ENCODE results near the gene CD48.
"Not testable (repeated sequence)": the region's sequence is repeated elsewhere in the genome, so short reads cannot be mapped to it uniquely, and the experiment has no call there.

Gene CD48

DNA sequence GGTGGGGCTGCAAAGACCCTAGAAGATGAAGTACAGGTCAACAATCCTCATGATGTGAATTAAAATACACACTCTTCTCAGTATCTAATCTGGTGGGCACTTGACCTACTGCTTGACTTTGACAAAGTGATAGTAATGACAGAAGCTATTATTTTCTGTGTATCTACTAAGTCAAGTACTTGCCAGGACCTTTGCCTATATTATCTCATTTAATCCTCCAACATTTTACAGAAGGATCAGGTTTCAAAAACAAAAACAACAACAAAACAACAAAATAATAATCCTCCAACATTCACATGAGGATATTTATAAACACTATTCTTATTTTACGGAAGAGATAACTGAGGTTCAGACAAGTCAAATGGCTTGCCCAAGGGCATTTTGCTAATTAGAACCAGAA is 4.4 kb upstream of the CD48 start:
- H3K27ac ChIP-seq = no peak overlapping the region
- H3K36me3 ChIP-seq = no peaks in the 10 kb centered on the region
- no peak overlapping the region for H3K9ac ChIP-seq
- H3K27me3 ChIP-seq = no peaks in the 10 kb centered on the region
- no peak overlapping the region for H3K4me2 ChIP-seq
- H3K4me1 ChIP-seq = peaks cover 36% of the 10 kb centered on the region
- H4K20me1 ChIP-seq = no peaks in the 10 kb centered on the region
- TF ChIP-seq Cebpa-rat (IDR thresholded peaks at IDR 0.05) = no peak
- H3K9me3 ChIP-seq = no peaks in the 10 kb centered on the region
- no peak overlapping the region for H3K4me3 ChIP-seq

DNA sequence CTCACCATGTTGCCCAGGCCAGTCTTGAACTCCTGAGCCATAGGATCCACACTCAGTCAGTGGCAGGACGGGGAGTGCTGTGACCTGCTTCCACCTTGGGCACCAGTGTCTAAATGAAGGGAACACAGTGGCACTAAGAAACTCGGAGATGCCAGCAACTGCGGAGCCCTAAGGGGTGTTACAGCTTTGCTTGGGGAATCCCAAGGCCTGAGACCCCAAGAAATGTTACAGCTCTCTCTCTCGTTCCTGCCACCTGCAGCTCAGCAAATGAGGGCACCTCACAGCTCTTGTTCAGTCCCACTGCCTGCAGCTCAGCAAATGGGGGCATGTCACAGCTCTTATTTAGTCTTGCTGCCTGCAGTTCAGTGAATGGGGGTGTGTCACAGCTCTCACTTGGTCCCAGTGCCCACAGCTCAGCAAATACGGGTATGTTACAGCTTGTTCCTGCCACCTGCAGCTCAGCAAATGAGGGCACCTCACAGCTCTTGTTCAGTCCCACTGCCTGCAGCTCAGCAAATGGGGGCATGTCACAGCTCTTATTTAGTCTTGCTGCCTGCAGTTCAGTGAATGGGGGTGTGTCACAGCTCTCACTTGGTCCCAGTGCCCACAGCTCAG is 2.5 kb upstream of the CD48 start:
- Histone ChIP-seq H3K4me2 (0 out of 2 replicates have a peak overlapping the region, but pooled peaks have one; percentile 15), H3K4me1 (peaks cover 49% of the 10 kb centered on the region)
- H3K27ac ChIP-seq, H3K9me3 ChIP-seq, H3K9ac ChIP-seq, H3K36me3 ChIP-seq, H3K27me3 ChIP-seq, H3K4me3 ChIP-seq, H4K20me1 ChIP-seq: not testable (repeated sequence)

DNA sequence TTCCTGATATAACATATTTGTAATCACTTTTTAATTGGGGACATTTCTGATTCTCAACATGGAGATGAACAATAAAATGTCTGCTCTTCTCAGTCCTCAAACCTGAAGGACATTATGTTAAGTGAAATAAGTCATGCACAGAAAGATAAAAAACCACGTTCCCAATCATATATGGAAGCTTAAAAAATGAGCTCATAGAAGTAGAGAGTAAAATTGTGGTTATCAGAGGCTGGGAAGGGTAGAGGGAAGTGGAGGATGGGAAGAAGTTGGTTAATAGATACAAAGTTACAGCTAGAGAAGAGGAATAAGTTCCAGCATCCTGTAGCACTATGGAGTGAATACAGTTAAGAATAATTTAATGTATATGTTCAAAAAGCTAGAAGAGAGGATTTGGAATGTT is 1.5 kb upstream of the CD48 start:
- peak overlapping the region; percentile 88 for H3K4me2 ChIP-seq
- H3K27me3 ChIP-seq = no peaks in the 10 kb centered on the region
- H4K20me1 ChIP-seq = no peaks in the 10 kb centered on the region
- no peaks in the 10 kb centered on the region for H3K36me3 ChIP-seq
- H3K9ac ChIP-seq = no peak overlapping the region
- H3K4me3 ChIP-seq = no peak overlapping the region
- no peak overlapping the region for H3K27ac ChIP-seq
- no peak for TF ChIP-seq Cebpa-rat (IDR thresholded peaks at IDR 0.05)
- H3K9me3 ChIP-seq = no peaks in the 10 kb centered on the region
- peaks cover 59% of the 10 kb centered on the region for H3K4me1 ChIP-seq

DNA sequence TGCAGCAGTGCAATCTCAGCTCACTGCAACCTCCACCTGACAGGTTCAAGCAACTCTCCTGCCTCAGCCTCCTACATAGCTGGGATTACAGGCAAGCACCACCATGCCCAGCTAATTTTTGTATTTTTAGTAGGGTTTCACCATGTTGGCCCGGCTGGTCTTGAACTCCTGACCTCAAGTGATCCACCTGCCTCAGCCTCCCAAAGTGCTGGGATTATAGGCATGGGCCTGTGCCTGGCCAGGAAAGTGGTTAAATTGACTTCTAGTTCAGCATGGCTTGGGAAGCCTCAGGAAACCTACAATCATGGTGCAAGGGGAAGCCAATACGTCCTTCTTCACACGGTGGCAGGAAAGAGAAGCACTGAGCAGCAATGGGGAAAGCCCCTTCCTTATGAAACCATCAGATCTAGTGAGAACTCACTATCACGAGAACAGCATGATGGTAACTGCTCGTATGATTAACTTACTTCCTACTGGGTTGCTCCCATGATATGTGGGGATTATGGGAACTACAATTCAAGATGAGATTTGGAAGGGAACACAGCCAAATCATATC is 981 bp upstream of the CD48 start:
- not testable (repeated sequence) for H3K9me3 ChIP-seq, H4K20me1 ChIP-seq, H3K4me3 ChIP-seq, H3K36me3 ChIP-seq, H3K27me3 ChIP-seq
- H3K27ac ChIP-seq = peak overlapping the region; percentile 88
- H3K9ac ChIP-seq = peak overlapping the region; percentile 85; the same call in 1 of the 2 replicates
- peaks cover 65% of the 10 kb centered on the region for H3K4me1 ChIP-seq
- H3K4me2 ChIP-seq = peak overlapping the region; percentile 88

DNA sequence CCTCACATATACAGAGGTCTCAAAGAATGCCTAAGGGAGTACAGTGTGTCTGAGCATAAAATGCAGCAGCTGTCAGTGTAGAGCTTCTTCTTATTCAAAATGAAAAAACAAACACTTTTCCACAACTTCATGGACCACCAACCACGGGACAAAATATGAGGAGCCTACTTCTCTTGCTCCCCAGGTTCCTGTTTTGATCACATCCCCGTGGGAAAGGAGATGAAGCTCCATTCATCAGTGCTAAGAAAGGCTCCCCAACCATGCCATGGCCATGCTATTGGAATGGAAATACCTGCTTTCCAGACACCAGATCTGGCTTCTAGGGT is 383 bp downstream of the CD48 start:
- H3K4me3 ChIP-seq = peak overlapping the region; percentile 69
- H4K20me1 ChIP-seq = no peaks in the 10 kb centered on the region
- H3K27me3 ChIP-seq = no peaks in the 10 kb centered on the region
- peak overlapping the region; percentile 85 for H3K9ac ChIP-seq
- H3K27ac ChIP-seq = peak overlapping the region; percentile 88
- H3K4me1 ChIP-seq = peaks cover 78% of the 10 kb centered on the region
- no peak for TF ChIP-seq Cebpa-rat (IDR thresholded peaks at IDR 0.05)
- H3K4me2 ChIP-seq = peak overlapping the region; percentile 88
- no peaks in the 10 kb centered on the region for H3K36me3 ChIP-seq
- H3K9me3 ChIP-seq = no peaks in the 10 kb centered on the region

DNA sequence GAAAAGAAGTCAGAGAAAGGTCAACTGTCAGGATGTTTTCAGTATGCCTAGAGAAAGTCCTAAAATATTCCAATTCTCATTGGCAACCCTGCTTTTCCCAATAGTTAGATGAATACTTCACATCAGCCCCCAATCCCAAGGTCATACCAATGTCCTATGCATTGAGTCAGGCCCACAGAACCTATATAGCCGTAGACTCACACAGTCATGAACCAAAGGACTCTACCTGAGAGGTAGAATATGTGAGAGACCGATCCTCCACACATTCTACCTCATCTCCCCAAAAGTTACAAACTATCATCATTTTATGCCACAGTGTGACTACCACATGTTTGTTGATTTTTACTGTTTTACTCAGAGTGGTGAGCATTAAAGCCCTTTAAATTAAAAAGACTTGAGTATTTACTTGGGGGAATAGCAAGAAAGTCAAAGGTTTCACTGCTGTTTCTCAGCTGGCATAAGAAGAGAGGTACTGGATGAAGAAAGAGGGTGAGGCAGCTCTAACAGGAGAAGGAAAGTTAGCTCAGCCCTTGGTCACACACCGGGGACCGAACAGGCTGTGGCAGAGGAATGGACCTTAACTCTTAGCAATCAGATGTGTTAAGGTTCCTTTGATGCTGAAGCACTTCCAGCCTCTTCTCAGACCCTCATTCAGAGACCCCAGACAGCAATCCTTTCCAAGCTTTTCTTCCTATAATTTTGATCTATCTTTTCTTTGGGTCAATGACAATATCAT is 937 bp downstream of the CD48 start:
- no peaks in the 10 kb centered on the region for H3K9me3 ChIP-seq
- peaks cover 2% of the 10 kb centered on the region; the same call in 1 of the 2 replicates for H3K36me3 ChIP-seq
- no peaks in the 10 kb centered on the region for H4K20me1 ChIP-seq
- H3K4me1 ChIP-seq = peaks cover 84% of the 10 kb centered on the region
- peak overlapping the region; percentile 85 for H3K9ac ChIP-seq
- no peak for TF ChIP-seq Cebpa-rat (IDR thresholded peaks at IDR 0.05)
- H3K27me3 ChIP-seq = no peaks in the 10 kb centered on the region
- H3K27ac ChIP-seq = peak overlapping the region; percentile 88
- H3K4me2 ChIP-seq = peak overlapping the region; percentile 88
- H3K4me3 ChIP-seq = peak overlapping the region; percentile 69

DNA sequence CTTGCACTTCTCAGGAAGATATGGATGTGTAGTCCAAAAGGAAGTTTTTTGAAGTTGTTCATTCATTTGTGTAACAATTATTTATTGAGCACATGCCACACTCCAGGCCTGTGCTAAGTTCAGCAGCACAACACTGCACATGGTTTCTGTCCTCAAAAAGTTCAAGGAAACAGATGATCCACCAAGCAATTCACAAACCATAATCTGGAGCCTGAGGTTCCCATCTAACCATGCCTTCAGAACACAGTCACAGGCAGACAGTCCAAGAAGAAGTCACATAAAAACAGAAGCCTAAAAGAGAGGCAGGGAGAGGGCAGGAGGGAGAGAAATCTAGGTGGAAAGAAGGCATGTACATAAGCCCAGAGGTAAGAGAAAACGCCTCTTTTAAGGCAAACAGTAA is 1.9 kb downstream of the CD48 start:
- Histone ChIP-seq H3K4me2 (peak overlapping the region; percentile 88), H3K9ac (peak overlapping the region; percentile 85), H3K27ac (peak overlapping the region; percentile 88), H3K27me3 (no peaks in the 10 kb centered on the region), H3K4me1 (peaks cover 94% of the 10 kb centered on the region), H3K36me3 (peaks cover 12% of the 10 kb centered on the region; the same call in 1 of the 2 replicates), H3K9me3 (no peaks in the 10 kb centered on the region), H4K20me1 (no peaks in the 10 kb centered on the region), H3K4me3 (peak overlapping the region; percentile 69)
- no peak for TF ChIP-seq Cebpa-rat (IDR thresholded peaks at IDR 0.05)

DNA sequence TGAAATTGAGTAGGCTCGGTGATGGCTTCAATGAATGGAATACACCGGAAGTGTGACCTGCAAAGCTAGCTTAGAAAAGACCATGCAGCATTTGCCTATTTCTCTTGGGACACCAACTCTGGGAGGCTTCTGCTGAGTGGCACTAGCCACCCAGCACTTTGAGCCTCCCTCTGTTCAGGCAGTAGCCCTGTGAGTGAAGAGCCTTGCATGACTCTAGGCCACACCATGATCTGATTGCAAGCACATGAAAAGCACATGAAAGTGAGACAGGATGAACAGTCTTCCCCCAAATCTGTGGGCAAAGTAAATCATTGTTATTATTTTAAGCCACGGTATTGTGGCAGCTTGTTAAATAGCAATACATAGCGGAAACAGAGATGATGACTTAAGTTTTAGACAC is 2.8 kb downstream of the CD48 start:
- H3K36me3 ChIP-seq = peaks cover 19% of the 10 kb centered on the region
- H3K4me1 ChIP-seq = peaks cover 98% of the 10 kb centered on the region
- peak overlapping the region; percentile 88 for H3K4me2 ChIP-seq
- H3K9ac ChIP-seq = peak overlapping the region; percentile 85; the same call in 1 of the 2 replicates
- H3K4me3 ChIP-seq = peak overlapping the region; percentile 69
- H4K20me1 ChIP-seq = no peaks in the 10 kb centered on the region; the same call in 1 of the 2 replicates
- H3K9me3 ChIP-seq = no peaks in the 10 kb centered on the region
- H3K27me3 ChIP-seq = no peaks in the 10 kb centered on the region
- no peak for TF ChIP-seq Cebpa-rat (IDR thresholded peaks at IDR 0.05)
- peak overlapping the region; percentile 88 for H3K27ac ChIP-seq

DNA sequence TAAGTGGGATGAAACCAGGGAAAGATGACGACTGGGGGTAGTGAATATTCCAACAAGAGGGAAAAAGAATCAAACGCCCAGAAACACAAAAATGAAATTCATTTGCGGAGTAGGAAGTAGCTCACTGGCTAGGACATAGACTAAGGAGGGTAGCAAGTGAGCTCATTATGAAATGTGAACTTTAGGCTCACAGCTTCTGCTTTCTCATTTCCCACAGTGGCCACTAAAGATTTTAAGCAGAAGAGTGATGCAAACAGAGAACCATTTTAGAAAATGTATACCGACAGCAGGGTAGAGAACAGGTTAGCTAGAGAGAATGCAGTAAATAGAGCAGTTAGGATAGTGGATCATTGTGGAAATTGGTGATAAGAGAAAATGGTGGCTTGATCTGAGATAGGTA is 3.5 kb downstream of the CD48 start:
- Histone ChIP-seq H3K9ac (peak overlapping the region; percentile 16; the same call in 1 of the 2 replicates), H3K4me2 (peak overlapping the region; percentile 88), H3K27ac (peak overlapping the region; percentile 88)

More for the DNA sequence above, 3.5 kb downstream of the CD48 start:
- H3K4me3 ChIP-seq = peak overlapping the region; percentile 69
- no peaks in the 10 kb centered on the region for H3K9me3 ChIP-seq
- no peaks in the 10 kb centered on the region; the same call in 1 of the 2 replicates for H4K20me1 ChIP-seq
- H3K4me1 ChIP-seq = peaks cover 96% of the 10 kb centered on the region
- no peaks in the 10 kb centered on the region for H3K27me3 ChIP-seq
- TF ChIP-seq Cebpa-rat (IDR thresholded peaks at IDR 0.05) = no peak
- peaks cover 26% of the 10 kb centered on the region for H3K36me3 ChIP-seq
